DOHH2 (cell line): Measurements from ENCODE around the gene MCF2L.

Experiments
- EZH2phosphoT487 ChIP-seq: fragments of 200-600 bp; sonication (generic); IDR thresholded peaks from 2 replicates; pipeline ENCODE4 v1.6.1; 2017; ENCODE audit warnings: borderline replicate concordance, mild to moderate bottlenecking, antibody characterized with exemption, low read length, moderate library complexity, mixed read lengths
- TF ChIP-seq, protein P1 (sequence below): fragments of 200-600 bp; sonication (generic); IDR thresholded peaks from one replicate; pipeline ENCODE4 v1.5.1; 2014; ENCODE audit warnings: antibody characterized with exemption, mild to moderate bottlenecking, low read depth, low read length; ENCODE audit not compliant: poor library complexity, severe bottlenecking

DNA sequence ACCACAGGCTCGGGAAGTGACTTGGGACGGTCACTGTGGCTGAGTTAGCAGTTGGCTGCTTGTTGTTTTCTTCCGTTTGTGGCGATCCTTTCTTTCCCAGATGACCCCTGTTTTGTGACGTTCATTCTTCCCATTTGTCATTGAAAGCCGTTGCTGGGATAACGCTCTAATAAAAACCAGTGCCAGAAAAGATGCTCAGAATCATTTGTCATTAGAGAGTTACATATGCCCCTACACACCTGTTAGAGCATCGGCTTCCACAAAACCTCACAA, 39.3 kb upstream of the MCF2L start:
- TF ChIP-seq, protein P1, sequence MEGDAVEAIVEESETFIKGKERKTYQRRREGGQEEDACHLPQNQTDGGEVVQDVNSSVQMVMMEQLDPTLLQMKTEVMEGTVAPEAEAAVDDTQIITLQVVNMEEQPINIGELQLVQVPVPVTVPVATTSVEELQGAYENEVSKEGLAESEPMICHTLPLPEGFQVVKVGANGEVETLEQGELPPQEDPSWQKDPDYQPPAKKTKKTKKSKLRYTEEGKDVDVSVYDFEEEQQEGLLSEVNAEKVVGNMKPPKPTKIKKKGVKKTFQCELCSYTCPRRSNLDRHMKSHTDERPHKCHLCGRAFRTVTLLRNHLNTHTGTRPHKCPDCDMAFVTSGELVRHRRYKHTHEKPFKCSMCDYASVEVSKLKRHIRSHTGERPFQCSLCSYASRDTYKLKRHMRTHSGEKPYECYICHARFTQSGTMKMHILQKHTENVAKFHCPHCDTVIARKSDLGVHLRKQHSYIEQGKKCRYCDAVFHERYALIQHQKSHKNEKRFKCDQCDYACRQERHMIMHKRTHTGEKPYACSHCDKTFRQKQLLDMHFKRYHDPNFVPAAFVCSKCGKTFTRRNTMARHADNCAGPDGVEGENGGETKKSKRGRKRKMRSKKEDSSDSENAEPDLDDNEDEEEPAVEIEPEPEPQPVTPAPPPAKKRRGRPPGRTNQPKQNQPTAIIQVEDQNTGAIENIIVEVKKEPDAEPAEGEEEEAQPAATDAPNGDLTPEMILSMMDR: no peak
- TF ChIP-seq EZH2phosphoT487: no peak
